ENCODE measurements around the gene MAP7D1. TPM values are rescaled to one million over a fixed set of nuclear protein-coding genes. Genes with fewer than 3 reads are reported as not detected.

Gene MAP7D1
- total RNA-seq, 4 donors from 2014 or later = 147 to 243 (median 172) TPM

- 21 to 63% methylated on average over 4 to 10 of the region's 15 CpGs for WGBS, 2 donors (ENCODE audit: low coverage in 1 of 2)
- Histone ChIP-seq H3K4me1 (peaks cover 2 to 94% (median 29%) of the 10 kb centered on the region in 3 donors), H3K36me3 (peaks cover 0 to 31% of the 10 kb centered on the region in 2 donors), H3K27ac (peak overlapping the region; percentile 32 to 77 (median 72)), H3K9me3 (no peaks in the 10 kb centered on the region), H3K27me3 (no peaks in the 10 kb centered on the region), H3K4me3 (no peak overlapping the region)
- peak; percentile 49 for ATAC-seq
- TF ChIP-seq CTCF (IDR thresholded peaks at IDR 0.05) (no peak), EP300 (IDR thresholded peaks at IDR 0.05) (no peak), POLR2AphosphoS5 (IDR thresholded peaks at IDR 0.05) (no peak), POLR2A (IDR thresholded peaks at IDR 0.05) (no peak)
Measured at GRCh38 chr1:36166938-36167905, 11.3 kb downstream of the MAP7D1 start.

- TF ChIP-seq EP300 (IDR thresholded peaks at IDR 0.05) = no peak
- no peak for TF ChIP-seq POLR2AphosphoS5 (IDR thresholded peaks at IDR 0.05)
- TF ChIP-seq POLR2A (IDR thresholded peaks at IDR 0.05) = no peak
- no peak for TF ChIP-seq CTCF (IDR thresholded peaks at IDR 0.05)
- Histone ChIP-seq H3K4me1 (peaks cover 0 to 94% (median 17%) of the 10 kb centered on the region in 3 donors), H3K27ac (peak overlapping the region in 3 of 4 donors; percentile 32 to 77 (median 75)), H3K9me3 (no peaks in the 10 kb centered on the region), H3K27me3 (no peaks in the 10 kb centered on the region), H3K36me3 (peaks cover 0 to 44% of the 10 kb centered on the region in 2 donors), H3K4me3 (no peak overlapping the region)
- ATAC-seq = no peak
- 73 to 75% methylated on average over 3 of the region's 3 CpGs for WGBS, 2 donors (ENCODE audit: low coverage in 1 of 2)
Measured at GRCh38 chr1:36168514-36168913, 12.6 kb downstream of the MAP7D1 start.

GRCh38 chr1:36170643-36171412 is 14.9 kb downstream of the MAP7D1 start:
- no peak overlapping the region for H3K4me3 ChIP-seq
- no peaks in the 10 kb centered on the region for H3K27me3 ChIP-seq
- no peak for ATAC-seq
- peak overlapping the region in 3 of 4 donors; percentile 21 to 77 (median 75) for H3K27ac ChIP-seq
- H3K36me3 ChIP-seq = peaks cover 0 to 67% of the 10 kb centered on the region in 2 donors
- peaks cover 4 to 94% (median 22%) of the 10 kb centered on the region in 3 donors for H3K4me1 ChIP-seq
- 55% methylated on average over 3 of the region's 12 CpGs; no CpG with 5 or more reads in 1 of the 2 donors for WGBS, 2 donors (ENCODE audit: low coverage in 1 of 2)
- TF ChIP-seq POLR2AphosphoS5 (IDR thresholded peaks at IDR 0.05) = no peak
- no peak for TF ChIP-seq CTCF (IDR thresholded peaks at IDR 0.05)
- no peak for TF ChIP-seq POLR2A (IDR thresholded peaks at IDR 0.05)
- TF ChIP-seq EP300 (IDR thresholded peaks at IDR 0.05) = no peak
- no peaks in the 10 kb centered on the region for H3K9me3 ChIP-seq

- TF ChIP-seq CTCF (IDR thresholded peaks at IDR 0.05) (no peak), POLR2A (IDR thresholded peaks at IDR 0.05) (no peak), EP300 (IDR thresholded peaks at IDR 0.05) (no peak), POLR2AphosphoS5 (IDR thresholded peaks at IDR 0.05) (no peak)
- Histone ChIP-seq H3K4me3 (no peak overlapping the region), H3K9me3 (no peaks in the 10 kb centered on the region), H3K27me3 (no peaks in the 10 kb centered on the region), H3K36me3 (peaks cover 0 to 81% of the 10 kb centered on the region in 2 donors), H3K27ac (peak overlapping the region in 3 of 4 donors; percentile 53 to 79 (median 60)), H3K4me1 (peaks cover 4 to 92% (median 16%) of the 10 kb centered on the region in 3 donors)
- 58 to 87% methylated on average over 6 to 16 of the region's 21 CpGs for WGBS, 2 donors (ENCODE audit: low coverage in 1 of 2)
- ATAC-seq = no peak
Measured at GRCh38 chr1:36172017-36172747, 16.2 kb downstream of the MAP7D1 start.

Data from gastroesophageal sphincter (tissue), 4 donors.